ENCODE results near the gene RILP.

Gene RILP

GRCh38 chr17:1648173-1648962, 1.3 kb downstream of the RILP start:
- DNase-seq: no peak

GRCh38 chr17:1647802-1648171, 1.9 kb downstream of the RILP start:
- no peak for DNase-seq

- no peak for DNase-seq
Measured at GRCh38 chr17:1646199-1646875, 3.3 kb downstream of the RILP start.

GRCh38 chr17:1645207-1646171, 4.2 kb downstream of the RILP start, which contains the start of gene SCARF1:
SCARF1 (minus strand) TSS chr17:1645732; CDS start chr17:1645697, 35 bp downstream.
- no peak for DNase-seq

GRCh38 chr17:1644493-1645206, 5.0 kb downstream of the RILP start:
- DNase-seq: no peak

GRCh38 chr17:1643999-1644492, 5.6 kb downstream of the RILP start:
- DNase-seq: no peak

GRCh38 chr17:1643293-1643998, 6.2 kb downstream of the RILP start:
- no peak for DNase-seq

GRCh38 chr17:1641065-1641403, 8.6 kb downstream of the RILP start:
- no peak for DNase-seq

GRCh38 chr17:1640329-1641064, 9.2 kb downstream of the RILP start:
- no peak for DNase-seq

GRCh38 chr17:1639549-1640180, 10.0 kb downstream of the RILP start:
- DNase-seq: no peak

GRCh38 chr17:1638624-1639300, 10.9 kb downstream of the RILP start:
- no peak for DNase-seq

- DNase-seq: no peak
Measured at GRCh38 chr17:1638171-1638590, 11.5 kb downstream of the RILP start.

- no peak for DNase-seq
Measured at GRCh38 chr17:1636732-1637285, 12.9 kb downstream of the RILP start.

GRCh38 chr17:1635675-1636465, 13.8 kb downstream of the RILP start:
- no peak for DNase-seq

GRCh38 chr17:1634841-1635650, 14.6 kb downstream of the RILP start:
- no peak for DNase-seq

GRCh38 chr17:1630662-1631061, 19.0 kb downstream of the RILP start:
- no peak for DNase-seq

GRCh38 chr17:1629504-1630310, 20.0 kb downstream of the RILP start:
- DNase-seq: no peak
